ENCODE data around the gene ZSCAN12. TPM values are rescaled to one million over a fixed set of nuclear protein-coding genes. Genes with fewer than 3 reads are reported as not detected.

Gene ZSCAN12
- total RNA-seq, 1 experiment from 2014 or later: 7.8 TPM

GRCh38 chr6:28333599-28334018, 65.9 kb downstream of the ZSCAN12 start (continued):
- TF ChIP-seq ZNF532 (CRISPR knock-in tag; IDR thresholded peaks at IDR 0.05; ENCODE audit: borderline replicate concordance) (no peak), ZNF121 (CRISPR knock-in tag; IDR thresholded peaks at IDR 0.05) (no peak), NFYB (CRISPR knock-in tag; conservative IDR thresholded peaks at IDR 0.05; ENCODE audit: low read depth) (no peak), FOXP4 (CRISPR knock-in tag; IDR thresholded peaks at IDR 0.05) (no peak), ZNF232 (CRISPR knock-in tag; IDR thresholded peaks at IDR 0.05) (no peak)

GRCh38 chr6:28333047-28333446, 66.5 kb downstream of the ZSCAN12 start:
- Mint-ChIP-seq H3K27me3 (ENCODE audit: low read depth) (no peaks in the 10 kb centered on the region), H3K36me3 (peaks cover 15% of the 10 kb centered on the region), H3K4me3 (no peak overlapping the region), H3K27ac (no peak overlapping the region), H3K4me1 (peaks cover 9% of the 10 kb centered on the region), H3K9me3 (peaks cover 15% of the 10 kb centered on the region)
- ChIA-PET CTCF (no interaction called here), POLR2A (interaction anchor here (1.6 kb wide), 1 partner anchor 66 kb away, joined by 3 read pairs; the partner anchor contains the start of gene ZSCAN26)
- DNase-seq (ENCODE audit: low spot score) (no peak), ATAC-seq (no peak)
- TF ChIP-seq ZNF532 (CRISPR knock-in tag; IDR thresholded peaks at IDR 0.05; ENCODE audit: borderline replicate concordance) (no peak), ATF3 (CRISPR knock-in tag; conservative IDR thresholded peaks at IDR 0.05) (no peak), NFE2L1 (CRISPR knock-in tag; IDR thresholded peaks at IDR 0.05) (no peak), SMAD3 (CRISPR knock-in tag; IDR thresholded peaks at IDR 0.05; ENCODE audit: borderline replicate concordance) (no peak), CTCF (IDR thresholded peaks at IDR 0.05) (no peak), ZBTB43 (CRISPR knock-in tag; IDR thresholded peaks at IDR 0.05) (no peak), AFF4 (CRISPR knock-in tag; IDR thresholded peaks at IDR 0.05; ENCODE audit: borderline replicate concordance) (no peak), TCF7 (CRISPR knock-in tag; IDR thresholded peaks at IDR 0.05; ENCODE audit: low read depth) (no peak), RORB (CRISPR knock-in tag; IDR thresholded peaks at IDR 0.05) (no peak), ZNF219 (CRISPR knock-in tag; IDR thresholded peaks at IDR 0.05; ENCODE audit: borderline replicate concordance) (no peak), FOXK1 (CRISPR knock-in tag; IDR thresholded peaks at IDR 0.05) (no peak), ZNF671 (CRISPR knock-in tag; IDR thresholded peaks at IDR 0.05) (no peak), SMAD4 (CRISPR knock-in tag; IDR thresholded peaks at IDR 0.05) (no peak), GTF2I (CRISPR knock-in tag; conservative IDR thresholded peaks at IDR 0.05) (no peak)
